ENCODE data around the gene CORO2A. TPM values are rescaled to one million over a fixed set of nuclear protein-coding genes. Genes with fewer than 3 reads are reported as not detected.

The CORO2A gene
- total RNA-seq, 1 donor from 2014 or later, result 3.7 TPM

DNA sequence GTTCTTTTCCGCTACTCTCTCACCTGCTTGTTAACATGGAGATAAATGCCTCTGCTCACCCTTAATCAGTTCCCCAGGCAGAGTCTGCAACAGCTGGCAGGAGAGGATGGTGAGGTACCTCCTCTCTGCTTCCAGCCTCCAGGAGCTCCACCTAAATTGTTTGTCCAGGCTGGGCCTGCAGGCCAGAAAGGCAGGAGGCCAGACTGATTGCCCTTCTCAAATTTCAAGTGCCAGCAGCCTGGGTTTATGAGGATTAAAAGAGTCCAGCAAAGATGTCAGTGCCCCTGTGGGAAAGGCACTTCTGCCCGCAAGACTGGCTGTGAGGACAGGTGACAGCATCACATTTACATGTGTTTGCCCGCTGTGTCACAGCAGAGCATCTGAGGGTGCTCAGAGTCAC is 19.8 kb downstream of the CORO2A start:
- ATAC-seq, result peak; percentile 93
- peak; percentile 60 for DNase-seq (ENCODE audit: low spot score)

DNA sequence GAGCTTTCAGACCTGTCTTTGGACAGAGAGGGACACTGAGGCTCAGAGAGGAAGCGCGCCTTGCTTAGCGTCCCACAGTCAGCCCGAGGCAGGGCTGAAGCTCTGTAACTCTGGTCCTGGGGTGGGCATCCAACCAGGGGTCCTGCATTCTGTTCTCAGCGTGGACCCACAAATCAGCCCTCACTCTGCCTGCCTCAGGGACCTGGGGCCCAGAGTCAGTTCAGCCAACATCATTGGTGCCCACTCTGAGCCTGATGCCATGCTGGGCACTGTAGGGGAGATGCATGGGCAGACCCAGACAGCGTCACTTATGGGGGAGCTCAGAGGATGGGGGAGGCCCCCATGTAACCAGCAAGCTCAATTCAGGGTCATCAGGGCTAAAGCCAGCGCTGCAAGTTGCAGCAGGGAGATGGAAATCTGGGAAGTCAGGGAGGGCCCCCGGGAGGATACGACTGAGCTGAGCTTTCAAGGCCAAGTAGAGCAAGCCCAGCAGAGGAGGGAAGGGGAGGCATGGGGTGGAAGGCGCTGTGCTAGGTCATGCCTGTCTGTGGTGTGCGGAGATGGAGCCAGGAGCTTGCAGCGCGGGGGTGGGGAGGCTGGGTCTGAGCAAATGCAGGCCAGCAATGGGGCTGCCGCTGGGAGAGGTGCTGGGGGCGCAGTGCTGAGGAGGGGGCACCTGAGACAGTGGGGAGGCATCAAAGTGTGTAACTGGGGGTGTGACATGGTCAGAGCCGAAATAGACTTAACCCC is 21.1 kb downstream of the CORO2A start:
- no peak for ATAC-seq
- DNase-seq (ENCODE audit: low spot score), result no peak

DNA sequence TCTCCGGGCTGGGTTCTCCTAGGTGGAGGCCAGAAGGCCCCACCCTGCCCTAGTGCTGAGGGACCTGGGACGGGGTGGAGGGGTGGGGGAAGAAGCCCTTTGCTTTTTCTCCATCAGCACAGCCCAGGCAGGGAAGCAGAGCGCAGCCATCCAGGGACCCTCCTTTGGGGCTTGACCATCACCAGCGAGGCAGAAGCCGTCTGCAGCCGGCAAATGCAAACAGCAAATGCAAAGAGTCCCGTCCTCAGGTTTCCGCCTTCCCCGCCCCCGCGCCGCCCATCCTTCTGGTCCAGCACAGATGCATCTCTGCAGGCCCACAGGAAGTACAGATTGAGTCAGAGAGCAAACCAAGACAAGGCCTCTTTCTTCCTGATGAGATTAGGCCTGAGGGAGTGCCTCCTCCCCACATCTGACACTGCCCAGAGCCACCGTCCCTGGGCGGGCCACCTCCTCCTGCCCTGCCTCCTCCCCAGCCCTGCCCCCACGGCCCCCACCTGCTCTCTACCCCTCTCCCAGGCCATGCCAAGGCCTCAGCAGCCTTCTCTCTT is 23.4 kb downstream of the CORO2A start:
- no peak for DNase-seq (ENCODE audit: low spot score)
- ATAC-seq, result no peak

DNA sequence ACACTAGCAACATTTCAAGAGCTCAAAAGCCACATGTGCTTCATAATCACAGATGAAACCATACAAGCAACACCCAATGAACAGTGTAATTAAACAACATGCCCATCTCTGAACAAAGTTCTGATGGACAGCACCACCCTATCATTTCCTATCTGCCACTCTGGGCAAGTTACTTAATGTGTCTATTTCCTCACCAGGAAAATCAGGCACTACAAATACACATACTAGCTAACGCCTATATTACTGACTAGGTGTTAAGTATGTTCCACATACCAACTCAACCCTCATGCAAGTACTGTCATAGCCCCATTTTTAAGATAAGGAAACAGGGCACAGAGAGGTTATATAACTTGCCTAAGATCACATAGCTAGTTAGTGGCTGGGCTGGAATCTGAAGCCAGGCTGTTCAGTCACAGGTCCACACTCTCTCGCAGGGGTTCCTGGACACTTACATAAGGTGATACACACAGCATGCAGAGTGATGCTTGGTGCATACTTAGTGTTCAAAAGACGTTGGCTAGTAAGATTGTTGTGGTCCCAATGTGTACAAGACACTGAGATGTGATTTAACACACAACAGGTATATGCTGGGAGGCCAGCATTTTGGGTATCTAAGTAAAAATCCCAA is 24.2 kb downstream of the CORO2A start:
- no peak for DNase-seq (ENCODE audit: low spot score)

DNA sequence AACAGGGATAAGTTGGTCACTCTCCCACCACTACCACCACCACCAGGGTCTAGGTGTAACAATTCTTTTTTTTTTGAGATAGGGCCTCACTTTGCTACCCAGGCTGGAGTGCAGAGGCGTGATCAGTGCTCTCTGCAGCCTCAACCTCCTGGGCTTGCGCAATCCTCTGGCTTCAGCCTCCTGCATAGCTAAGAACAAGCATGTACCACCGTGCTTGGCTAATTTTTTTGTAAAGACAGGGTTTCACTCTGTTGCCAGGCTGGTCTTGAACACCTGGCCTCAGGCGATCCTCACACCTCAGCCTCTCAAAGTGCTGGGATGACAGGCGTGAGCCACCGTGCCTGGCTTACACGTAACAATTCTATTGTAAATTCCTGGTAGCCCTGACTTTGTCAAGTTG is 27.5 kb downstream of the CORO2A start:
- no peak for DNase-seq (ENCODE audit: low spot score)
- ATAC-seq, result no peak

More for the DNA sequence above, 24.2 kb downstream of the CORO2A start:
- no peak for ATAC-seq

DNA sequence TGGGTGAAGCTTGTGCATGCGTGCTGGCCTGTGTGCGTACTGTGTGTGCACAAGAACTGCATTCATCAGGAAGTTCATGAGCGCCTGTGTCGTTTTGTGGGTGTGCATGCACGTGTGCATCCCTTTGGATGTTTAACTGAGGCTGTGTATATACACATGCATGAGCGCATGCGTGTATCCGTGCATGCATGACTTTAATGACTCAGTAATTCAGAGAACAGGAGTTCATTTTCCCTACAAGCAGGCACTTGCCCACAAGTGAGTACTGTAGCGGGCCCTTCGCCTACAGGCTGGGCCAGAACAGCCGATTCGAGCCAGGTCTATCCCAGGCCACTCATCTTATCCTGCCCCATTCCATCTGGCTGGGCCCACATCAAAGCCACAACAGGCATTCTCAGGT is 29.8 kb downstream of the CORO2A start:
- no peak for DNase-seq (ENCODE audit: low spot score)
- no peak for ATAC-seq

DNA sequence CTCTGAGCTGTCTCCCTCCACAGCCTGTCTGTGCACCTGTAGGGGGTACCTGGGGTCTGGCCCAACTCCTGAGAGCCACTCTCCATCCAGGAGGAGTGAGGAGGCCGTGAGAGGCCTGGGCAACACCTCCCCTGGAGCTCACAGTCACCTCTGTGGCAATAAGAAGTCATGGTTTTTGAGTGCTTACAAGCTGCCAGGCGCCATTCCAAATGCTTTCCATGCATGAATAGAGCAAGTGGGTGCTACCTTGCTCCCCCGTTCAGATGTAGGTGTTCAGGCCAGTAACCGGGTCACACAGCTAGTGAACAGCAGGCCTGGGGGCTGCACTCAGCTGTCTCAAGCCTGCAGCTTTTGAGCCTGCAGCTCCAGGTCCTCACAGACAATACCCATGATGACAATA is 30.6 kb downstream of the CORO2A start:
- ATAC-seq (no peak), DNase-seq (ENCODE audit: low spot score) (no peak)

DNA sequence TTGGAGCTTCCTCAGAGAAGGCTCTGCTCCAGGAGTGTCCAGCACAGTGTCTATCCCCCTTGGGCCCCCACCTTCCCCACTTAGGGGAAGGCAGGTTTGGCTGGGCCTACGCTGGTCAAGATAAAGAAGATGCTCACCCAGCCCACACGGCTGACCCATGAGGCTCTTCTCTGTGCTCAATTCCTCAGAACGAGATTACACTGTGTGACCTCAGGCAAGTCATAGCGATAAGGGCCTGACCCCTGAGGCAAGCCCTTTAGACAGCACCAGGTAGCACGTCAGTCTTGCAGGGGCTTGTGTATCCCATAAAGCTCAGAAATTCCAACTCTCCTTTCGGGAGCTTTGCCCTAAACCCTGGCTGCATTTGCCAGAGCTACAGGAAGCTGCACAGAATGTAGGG is 32.6 kb downstream of the CORO2A start:
- no peak for DNase-seq (ENCODE audit: low spot score)

DNA sequence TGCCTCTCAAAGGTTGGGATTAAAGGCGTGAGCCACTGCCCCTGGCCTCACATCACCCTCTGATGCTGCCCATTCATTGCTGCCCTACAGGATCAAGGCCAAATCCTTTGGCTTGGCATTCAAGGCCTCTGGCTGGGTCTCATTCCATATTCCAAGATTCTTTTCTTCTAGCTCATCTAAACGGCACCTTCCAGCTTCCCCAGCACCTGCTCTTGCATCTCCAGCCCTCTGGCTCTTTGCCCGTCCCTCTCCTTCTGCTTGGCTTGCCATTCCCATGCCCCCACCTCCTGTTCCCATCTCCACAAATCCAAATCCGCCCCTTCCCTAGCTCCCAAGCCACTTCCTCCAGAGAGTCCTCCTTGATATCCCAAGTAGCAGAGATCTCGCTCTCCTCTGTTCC is 33.1 kb downstream of the CORO2A start:
- ATAC-seq (no peak), DNase-seq (ENCODE audit: low spot score) (no peak)

More for the DNA sequence above, 32.6 kb downstream of the CORO2A start:
- ATAC-seq, result no peak

DNA sequence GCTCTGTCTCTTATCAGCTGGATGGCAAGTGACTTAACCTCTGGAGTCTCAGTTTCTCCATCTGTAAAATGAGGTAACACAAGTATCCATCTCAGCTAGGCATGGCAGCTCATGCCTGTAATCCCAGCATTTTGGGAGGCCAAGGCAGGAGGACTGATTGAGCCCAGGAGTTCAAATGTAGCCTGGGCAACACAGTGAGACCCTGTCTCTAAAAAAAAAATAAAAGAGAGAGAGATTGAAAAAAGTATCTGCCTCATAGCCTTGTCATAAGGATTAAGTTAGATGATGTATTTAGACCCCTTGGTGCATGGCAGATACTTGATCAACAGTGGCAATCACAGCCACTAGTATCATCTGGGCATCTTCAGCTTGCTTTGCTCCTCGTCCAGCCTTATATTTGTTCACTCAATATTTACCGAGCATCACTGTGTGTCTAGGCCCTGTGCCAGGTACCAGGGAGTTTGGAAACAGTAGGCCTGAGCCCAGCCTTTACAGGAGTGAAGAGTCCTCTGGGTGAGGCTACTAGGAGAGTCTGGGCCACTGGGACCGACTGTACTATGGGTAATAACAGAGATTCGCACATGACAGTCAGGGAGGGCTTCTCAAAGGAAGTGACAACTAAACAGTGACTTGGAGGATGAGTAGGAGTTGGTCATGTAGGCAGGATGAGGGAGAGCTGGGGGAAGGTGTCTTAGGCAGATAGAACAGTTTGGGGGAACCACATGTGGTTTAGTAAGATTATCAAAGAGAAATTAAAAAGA is 34.2 kb downstream of the CORO2A start:
- DNase-seq (ENCODE audit: low spot score), result peak; percentile 94
- ATAC-seq, result peak; percentile 98

DNA sequence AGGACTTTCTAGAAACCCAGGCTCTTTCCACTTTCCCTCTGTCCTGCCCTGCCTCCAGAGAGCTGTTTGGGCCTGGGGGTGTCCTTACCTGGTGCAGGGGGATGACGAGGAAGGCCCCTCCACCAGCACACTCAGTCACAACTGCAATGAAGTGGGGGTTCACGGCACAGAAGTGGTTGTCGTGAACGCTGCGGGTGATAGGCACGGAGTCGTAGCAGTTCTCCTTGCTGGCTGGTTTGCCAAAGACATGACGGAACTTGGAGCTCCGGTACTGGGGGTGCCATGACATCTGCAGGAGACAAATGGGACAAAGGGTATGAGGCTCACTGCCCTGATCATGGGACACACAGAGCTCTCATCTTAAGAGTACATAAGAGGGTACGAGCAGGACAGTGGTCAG is 35.1 kb downstream of the CORO2A start:
- DNase-seq (ENCODE audit: low spot score) (no peak), ATAC-seq (no peak)

DNA sequence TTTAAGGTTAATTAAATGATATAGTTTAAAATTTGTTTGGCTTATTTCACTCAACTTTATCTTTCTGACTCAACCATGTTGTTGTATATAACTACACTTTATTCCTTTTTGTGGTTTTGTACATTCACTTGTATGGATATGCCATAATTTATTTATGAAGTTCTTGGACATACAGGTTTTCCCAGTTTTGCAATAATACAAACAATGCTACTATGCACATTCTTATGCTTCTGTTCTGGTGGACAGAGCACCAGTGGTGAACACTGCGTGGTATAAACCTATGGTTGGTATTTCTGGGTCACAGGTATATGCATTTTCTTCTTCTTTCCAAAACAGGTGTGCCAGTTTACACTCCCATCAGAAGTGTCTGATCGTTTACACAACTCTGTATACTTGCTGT is 37.8 kb downstream of the CORO2A start:
- no peak for ATAC-seq
- DNase-seq (ENCODE audit: low spot score), result no peak

DNA sequence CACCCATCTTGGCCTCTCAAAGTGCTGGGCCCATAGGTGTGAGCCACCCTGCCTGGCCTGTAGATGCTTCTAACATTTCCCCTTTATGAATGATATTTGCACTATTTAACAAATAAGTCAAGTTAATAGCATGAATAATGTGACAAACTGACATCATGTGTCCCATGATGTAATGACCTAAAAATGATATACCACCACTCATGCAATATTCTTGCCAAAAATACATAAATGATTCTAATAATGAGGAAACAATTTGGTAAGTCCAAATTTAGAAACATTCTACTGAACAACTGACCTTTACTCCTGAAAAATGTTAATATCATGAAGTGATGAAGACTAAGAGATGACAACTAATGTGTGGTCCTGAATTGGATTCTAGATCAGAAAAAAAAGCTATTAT is 39.9 kb downstream of the CORO2A start:
- no peak for ATAC-seq

DNA sequence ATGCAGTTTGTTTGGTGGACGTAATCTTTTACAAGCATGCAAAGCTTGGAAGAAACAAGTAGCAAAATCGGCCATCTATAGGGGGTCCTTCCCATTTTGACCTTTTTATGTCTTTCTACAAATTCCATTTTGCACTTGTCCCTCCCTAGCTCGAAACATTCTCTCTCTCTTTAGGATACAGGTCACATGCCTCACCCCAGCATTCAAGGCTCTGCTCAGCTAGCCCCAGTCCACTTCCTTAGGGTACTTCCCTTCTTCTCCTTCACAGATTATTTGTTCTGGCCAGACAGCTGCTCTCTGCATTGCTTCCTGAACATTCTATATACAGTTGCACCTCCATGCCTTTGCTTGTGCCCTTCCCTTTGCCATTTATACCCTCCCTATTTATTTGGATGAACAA is 41.7 kb downstream of the CORO2A start:
- ATAC-seq (no peak), DNase-seq (ENCODE audit: low spot score) (no peak)

More for the DNA sequence above, 39.9 kb downstream of the CORO2A start:
- DNase-seq (ENCODE audit: low spot score), result no peak

DNA sequence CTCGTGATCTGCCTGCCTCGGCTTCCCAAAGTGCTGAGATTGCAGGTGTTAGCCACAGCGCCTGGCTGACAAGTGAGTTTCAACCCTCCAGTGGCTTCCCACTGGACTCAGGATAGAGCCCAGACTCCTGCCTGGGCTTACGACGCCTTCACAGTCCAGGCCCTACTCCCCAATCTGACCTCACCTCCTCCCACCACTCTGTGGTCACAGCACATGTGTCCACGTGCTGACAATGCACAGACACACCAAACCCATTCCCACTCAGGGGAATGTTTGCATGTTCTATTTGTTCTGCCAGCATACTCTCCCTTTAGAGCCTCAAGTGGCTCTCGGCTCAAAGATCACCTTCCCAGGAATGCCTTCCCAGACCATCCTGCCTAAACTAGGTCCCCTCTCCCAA is 42.3 kb downstream of the CORO2A start:
- ATAC-seq, result no peak

DNA sequence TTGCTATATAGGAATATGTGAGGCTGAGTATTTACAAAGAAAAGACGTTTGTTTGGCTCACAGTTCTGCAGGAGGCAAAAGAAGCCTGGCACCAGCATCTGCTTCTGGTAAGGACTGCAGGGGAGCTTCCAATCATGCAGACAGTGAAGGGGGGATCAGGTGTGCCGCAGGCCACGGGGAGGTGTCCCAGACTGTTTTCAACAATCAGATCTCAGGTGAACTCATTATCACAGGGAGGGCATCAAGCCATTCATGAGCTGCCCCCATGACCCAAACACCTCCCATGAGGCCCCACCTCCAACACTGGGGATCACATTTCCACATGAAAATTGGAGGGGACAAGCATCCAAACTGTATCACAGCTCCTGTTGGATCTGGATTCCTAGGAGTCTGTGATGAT is 43.0 kb downstream of the CORO2A start:
- DNase-seq (ENCODE audit: low spot score) (no peak), ATAC-seq (no peak)

More for the DNA sequence above, 42.3 kb downstream of the CORO2A start:
- DNase-seq (ENCODE audit: low spot score), result no peak

DNA sequence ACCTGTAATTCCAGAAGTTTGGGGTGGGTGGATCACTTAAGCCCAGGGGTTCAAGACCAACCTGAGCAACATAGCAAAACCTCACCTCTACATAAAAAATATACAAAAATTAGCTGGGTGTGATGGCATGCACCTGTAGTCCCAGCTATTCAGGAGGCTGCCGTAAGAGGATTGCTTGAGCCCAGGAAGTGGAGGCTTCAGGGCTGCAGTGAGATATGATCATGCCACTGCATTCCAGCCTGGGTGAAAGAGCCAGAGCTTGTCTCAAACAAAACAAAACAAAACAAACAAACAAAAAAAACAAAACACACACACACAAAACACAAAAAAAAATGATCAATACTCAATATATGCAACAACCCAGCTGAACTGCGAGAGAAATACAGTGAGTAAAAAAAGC is 44.0 kb downstream of the CORO2A start:
- no peak for DNase-seq (ENCODE audit: low spot score)
- no peak for ATAC-seq

DNA sequence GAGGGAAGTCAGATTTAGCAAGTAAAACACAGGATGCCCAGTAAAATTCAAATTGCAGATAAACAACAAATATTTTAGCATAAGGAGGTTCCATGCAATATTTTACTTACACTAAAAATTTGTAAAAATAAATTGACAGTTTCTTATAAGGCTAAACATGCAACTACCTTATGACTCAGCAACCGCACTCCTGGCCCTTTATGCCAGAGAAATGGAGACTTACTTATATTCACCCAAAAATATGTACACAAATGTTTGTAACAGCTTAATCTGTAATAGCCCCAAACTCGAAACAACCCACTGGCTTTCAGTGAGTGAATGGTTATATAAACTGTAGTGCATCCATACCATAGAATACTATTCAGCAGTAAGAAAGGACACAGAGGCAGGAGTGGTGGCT is 44.9 kb downstream of the CORO2A start:
- no peak for DNase-seq (ENCODE audit: low spot score)
- ATAC-seq, result no peak

DNA sequence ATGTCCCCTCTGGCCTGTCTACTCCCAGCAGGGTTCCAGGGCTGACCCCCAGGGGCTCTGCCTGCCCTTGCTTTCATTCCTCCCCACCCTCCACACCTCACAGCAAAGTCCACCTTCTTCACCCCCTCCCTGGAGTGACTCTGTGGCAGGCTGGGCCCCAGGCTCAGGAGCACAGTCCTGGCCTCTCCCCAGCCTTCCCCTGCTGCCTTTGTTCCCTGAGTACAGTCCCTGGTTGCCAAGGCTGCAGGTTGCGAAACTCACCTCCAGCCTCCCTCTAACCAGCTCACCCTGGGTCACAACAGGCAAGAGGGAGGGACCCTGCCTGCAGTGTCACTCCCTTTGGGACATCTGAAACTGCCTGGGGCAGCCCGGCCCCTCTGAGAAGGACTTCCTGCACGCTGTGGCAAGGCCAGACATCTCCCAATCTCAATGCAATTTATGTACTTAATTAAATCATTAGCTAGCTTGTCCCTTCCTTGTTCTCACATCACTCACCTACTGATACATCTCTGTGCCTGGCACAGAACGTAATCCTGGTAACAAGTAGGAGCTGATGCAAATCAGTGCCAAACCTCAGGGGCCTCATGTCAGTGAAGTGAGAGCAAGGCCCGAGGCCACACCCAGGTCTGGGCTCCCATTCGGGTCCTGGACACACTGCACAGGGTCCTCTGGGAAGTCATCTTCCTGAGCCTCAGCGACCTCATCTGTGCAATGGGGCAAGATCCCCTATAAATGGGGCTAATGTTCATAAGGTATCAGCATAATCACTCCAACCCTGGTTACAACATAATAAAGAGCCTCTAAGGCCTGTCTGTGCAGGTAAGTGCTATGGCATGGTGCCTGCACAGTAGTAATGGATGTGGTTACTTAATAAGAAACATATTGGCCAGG is 46.1 kb downstream of the CORO2A start:
- peak; percentile 96 for DNase-seq (ENCODE audit: low spot score)
- ATAC-seq, result peak; percentile 80

DNA sequence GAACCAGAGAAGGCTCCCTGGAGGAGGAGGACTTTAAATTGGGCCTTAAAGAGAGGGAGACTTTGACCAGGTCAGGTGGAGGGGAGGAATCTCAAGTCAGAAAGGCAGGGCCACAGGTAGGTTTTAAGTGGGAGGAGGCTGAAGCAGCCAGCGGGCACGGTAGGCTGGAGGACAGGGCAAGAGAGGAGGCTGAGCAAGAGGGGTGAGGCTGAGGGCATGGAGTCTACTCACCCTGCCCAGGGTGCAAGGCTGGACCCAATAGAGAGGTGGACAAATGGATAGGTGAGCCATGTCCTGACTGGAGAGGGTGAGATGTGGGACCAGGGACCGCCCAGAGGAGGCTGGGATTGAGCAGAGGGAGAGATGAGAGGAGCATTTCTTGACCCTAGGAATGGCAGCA is 47.8 kb downstream of the CORO2A start:
- DNase-seq (ENCODE audit: low spot score), result no peak

DNA sequence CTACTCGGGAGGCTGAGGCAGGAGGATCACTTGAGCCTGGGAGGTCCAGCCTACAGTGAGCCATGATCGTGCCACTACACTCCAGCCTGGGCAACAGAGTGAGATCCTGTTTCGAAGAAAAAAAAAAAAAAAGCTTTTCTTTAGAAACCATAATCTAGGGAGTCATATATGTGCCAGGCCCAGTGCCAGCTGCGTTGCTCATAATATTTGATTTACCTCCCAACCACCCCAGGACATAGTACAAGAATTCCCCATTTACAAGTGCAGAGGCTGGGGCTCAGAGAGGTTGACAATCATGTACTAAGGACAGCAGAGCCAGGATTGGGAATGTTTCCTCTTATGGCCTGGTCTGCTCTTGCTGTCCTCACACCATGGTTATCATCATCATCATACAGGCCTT is 48.4 kb downstream of the CORO2A start:
- DNase-seq (ENCODE audit: low spot score) (no peak), ATAC-seq (no peak)

More for the DNA sequence above, 47.8 kb downstream of the CORO2A start:
- no peak for ATAC-seq

All from left lobe of liver (tissue), 2 donors.